Smooth muscle cell (in vitro differentiated cells): Measurements from ENCODE around the gene NR6A1. TPM values are rescaled to one million over a fixed set of nuclear protein-coding genes. Genes with fewer than 3 reads are reported as not detected.

Experiments used
- DNase-seq: peaks from one replicate; lab custom pipeline; 2025; ENCODE audit not compliant: unreplicated experiment; lab: John Stamatoyannopoulos, UW
- H2AFZ ChIP-seq: fragments of 200-600 bp; sonication (generic); 2 replicates; pipeline ENCODE4 v1.6.0; 2016; ENCODE audit warnings: antibody characterized with exemption, low read depth, mild to moderate bottlenecking
- H3F3A ChIP-seq: fragments of 200-600 bp; sonication (generic); 2 replicates; pipeline ENCODE4 v1.6.0; 2017; ENCODE audit warnings: antibody characterized with exemption, low read depth
- H3K27ac ChIP-seq: fragments of 200-600 bp; sonication (generic); 2 replicates; pipeline ENCODE4 v1.5.1; 2016; ENCODE audit warnings: low read depth, mild to moderate bottlenecking
- H3K27me3 ChIP-seq: fragments of 200-600 bp; sonication (generic); 2 replicates; pipeline ENCODE4 v1.6.1; 2016; ENCODE audit warnings: low read depth, mild to moderate bottlenecking
- H3K36me3 ChIP-seq: fragments of 200-600 bp; sonication (generic); 2 replicates; pipeline ENCODE4 v1.5.1; 2016; ENCODE audit warnings: low read depth
- H3K4me1 ChIP-seq: fragments of 200-600 bp; sonication (generic); 2 replicates; pipeline ENCODE4 v1.5.1; 2016; ENCODE audit warnings: low read depth
- H3K4me2 ChIP-seq: fragments of 200-600 bp; sonication (generic); 2 replicates; pipeline ENCODE4 v1.6.0; 2016; ENCODE audit warnings: mild to moderate bottlenecking
- H3K4me3 ChIP-seq: fragments of 200-600 bp; sonication (generic); 2 replicates; pipeline ENCODE4 v1.5.1; 2016; ENCODE audit warnings: mild to moderate bottlenecking
- H3K79me2 ChIP-seq: fragments of 200-600 bp; sonication (generic); 2 replicates; pipeline ENCODE4 v1.6.0; 2016; ENCODE audit warnings: low read depth, mild to moderate bottlenecking
- H3K9ac ChIP-seq: fragments of 200-600 bp; sonication (generic); 2 replicates; pipeline ENCODE4 v1.6.0; 2016; ENCODE audit warnings: low read depth
- H3K9me3 ChIP-seq: fragments of 200-600 bp; sonication (generic); replicated peaks from 2 replicates; pipeline ENCODE4 v1.5.1; 2016; ENCODE audit warnings: low read depth
- H4K20me1 ChIP-seq: fragments of 200-600 bp; sonication (generic); 2 replicates; pipeline ENCODE4 v1.6.0; 2016; ENCODE audit warnings: low read depth
- CTCF ChIP-seq: fragments of 200-600 bp; sonication (generic); IDR thresholded peaks from 2 replicates; pipeline ENCODE4 v1.5.1; 2017; ENCODE audit warnings: borderline replicate concordance, mild to moderate bottlenecking, antibody characterized with exemption; ENCODE audit not compliant: insufficient read depth, poor library complexity, severe bottlenecking
- WGBS: methylation state at CpG from one replicate; pipeline ENCODE4 v1.1.7; 2016; ENCODE audit warnings: low lambda C conversion rate; 5-methylcytosine and 5-hydroxymethylcytosine counted together
- polyA plus RNA-seq: library from polyadenylated mRNA; unstranded; fragments of >200 nt; fragmentation: Nextera tagmentation; extraction: Ambion mirVana; gene quantifications from 2 replicates; pipeline ENCODE4 v1.2.1, GENCODE V29; 2016
- total RNA-seq: library from RNA; depleted of rRNA; stranded (reverse); fragments of >200 nt; gene quantifications from 2 replicates; pipeline ENCODE4 v1.2.3, GENCODE V29; 2014

The NR6A1 gene
- total and polyA plus RNA-seq, 2 experiments from 2014 or later: 0.17 to 0.31 TPM

DNA sequence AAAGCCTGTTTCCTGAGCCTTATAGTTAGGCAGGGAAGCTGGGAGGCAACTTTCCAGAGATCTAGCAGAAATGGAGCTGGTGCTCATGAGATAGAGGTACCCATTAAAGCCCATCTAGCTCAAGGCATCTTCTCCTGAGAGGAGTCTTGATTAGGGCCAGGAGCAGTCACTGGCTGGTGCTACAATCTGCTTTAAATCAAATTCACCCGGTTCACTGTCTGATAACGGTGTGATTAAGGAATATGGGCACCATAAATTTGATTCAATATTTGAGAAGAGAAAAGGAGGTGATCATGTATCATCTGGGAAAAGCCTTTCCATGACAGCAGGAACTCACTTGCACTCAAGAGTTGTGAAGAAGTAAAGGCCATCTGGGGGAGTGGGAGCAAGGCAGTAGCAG lies 240.0 kb downstream of the NR6A1 start:
- Histone ChIP-seq H3K4me1 (no peaks in the 10 kb centered on the region), H4K20me1 (no peaks in the 10 kb centered on the region), H3K9me3 (no peaks in the 10 kb centered on the region), H3K27me3 (no peaks in the 10 kb centered on the region), H3K36me3 (no peaks in the 10 kb centered on the region), H3K9ac (no peak overlapping the region), H3F3A (no peaks in the 10 kb centered on the region), H3K4me2 (no peak overlapping the region), H2AFZ (no peak overlapping the region), H3K79me2 (no peaks in the 10 kb centered on the region), H3K4me3 (no peak overlapping the region), H3K27ac (no peak overlapping the region)
- no peak for DNase-seq
- no peak for TF ChIP-seq CTCF
- 98% methylated on average over 2 of the region's 2 CpGs for WGBS

DNA sequence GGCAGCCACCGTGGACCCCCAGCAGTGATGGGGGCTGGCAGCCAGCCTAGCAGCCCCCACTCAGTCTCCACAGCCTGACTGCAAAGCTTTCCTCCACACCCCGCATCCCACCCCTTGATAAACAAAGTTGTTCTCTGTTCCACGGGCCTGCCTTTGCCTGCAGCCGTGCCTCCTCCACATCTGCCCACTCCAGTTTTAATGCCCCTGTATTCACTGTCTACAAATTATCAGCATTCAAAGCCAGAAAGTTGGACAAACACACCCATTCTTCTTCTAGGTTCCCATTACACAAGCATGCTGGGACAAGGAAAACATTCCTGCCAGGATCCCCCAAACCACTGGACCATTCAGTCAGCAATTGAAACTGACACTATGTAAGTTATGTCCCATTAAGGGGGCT lies 240.9 kb downstream of the NR6A1 start:
- Histone ChIP-seq H3K36me3 (no peaks in the 10 kb centered on the region), H3K27me3 (no peaks in the 10 kb centered on the region), H2AFZ (no peak overlapping the region), H3F3A (no peaks in the 10 kb centered on the region), H3K27ac (no peak overlapping the region), H3K4me2 (no peak overlapping the region), H3K4me1 (no peaks in the 10 kb centered on the region), H3K9ac (no peak overlapping the region), H3K79me2 (no peaks in the 10 kb centered on the region), H3K9me3 (no peaks in the 10 kb centered on the region), H4K20me1 (no peaks in the 10 kb centered on the region), H3K4me3 (no peak overlapping the region)
- WGBS: 79% methylated on average over 4 of the region's 4 CpGs
- no peak for DNase-seq
- no peak for TF ChIP-seq CTCF

DNA sequence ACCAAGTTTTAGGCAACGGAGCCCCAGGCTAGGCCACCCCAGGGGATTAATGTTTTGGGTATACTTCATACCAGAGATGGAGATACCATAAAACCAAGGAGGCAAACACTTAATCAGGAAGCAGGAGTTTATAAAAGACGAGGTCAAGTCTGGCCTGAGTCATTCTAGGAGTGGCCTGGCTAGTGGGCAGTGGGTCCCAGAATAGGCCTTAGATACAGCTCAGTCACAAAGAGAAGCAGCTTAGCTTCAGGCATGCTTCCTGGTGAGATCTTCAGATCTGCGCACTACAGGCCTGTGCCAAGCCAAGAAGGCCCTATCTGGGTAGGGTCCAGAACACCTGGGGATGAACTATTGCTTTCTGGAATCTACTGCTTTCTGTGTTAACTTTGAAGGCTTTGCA lies 243.3 kb downstream of the NR6A1 start:
- no peak for DNase-seq
- H3K4me2 ChIP-seq: no peak overlapping the region
- no peak for TF ChIP-seq CTCF
- H2AFZ ChIP-seq: no peak overlapping the region
- no peaks in the 10 kb centered on the region for H3F3A ChIP-seq
- WGBS: 60% methylated on average over 3 of the region's 3 CpGs
- no peaks in the 10 kb centered on the region for H3K9me3 ChIP-seq
- no peak overlapping the region for H3K27ac ChIP-seq
- no peaks in the 10 kb centered on the region for H3K4me1 ChIP-seq
- H3K36me3 ChIP-seq: no peaks in the 10 kb centered on the region
- H4K20me1 ChIP-seq: no peaks in the 10 kb centered on the region
- H3K9ac ChIP-seq: no peak overlapping the region
- H3K79me2 ChIP-seq: no peaks in the 10 kb centered on the region
- H3K27me3 ChIP-seq: no peaks in the 10 kb centered on the region
- no peak overlapping the region for H3K4me3 ChIP-seq

DNA sequence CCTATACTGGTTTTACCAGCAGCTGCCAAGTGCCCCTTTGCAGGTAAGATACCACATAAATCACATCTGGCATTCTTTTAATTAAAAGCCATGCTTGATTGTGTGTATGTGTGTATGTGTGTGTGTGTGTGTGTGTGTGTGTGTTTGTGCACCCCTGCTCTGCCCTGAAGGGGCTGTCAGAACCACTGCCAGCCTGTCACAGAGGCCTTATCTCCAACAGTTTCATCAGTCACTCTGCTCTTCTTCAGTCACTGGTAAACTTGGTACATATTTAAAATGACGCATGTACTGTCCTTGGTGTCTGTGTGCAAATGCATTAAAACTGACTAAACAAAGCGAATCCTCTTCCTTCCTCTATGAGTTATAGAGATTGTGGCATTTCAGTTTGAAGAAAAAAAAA lies 244.9 kb downstream of the NR6A1 start:
- DNase-seq: no peak
- H3F3A ChIP-seq: no peaks in the 10 kb centered on the region
- H3K36me3 ChIP-seq: no peaks in the 10 kb centered on the region
- H4K20me1 ChIP-seq: no peaks in the 10 kb centered on the region
- H3K27me3 ChIP-seq: no peaks in the 10 kb centered on the region
- 82% methylated on average over 2 of the region's 2 CpGs for WGBS
- no peaks in the 10 kb centered on the region for H3K9me3 ChIP-seq
- H3K4me2 ChIP-seq: no peak overlapping the region
- no peak overlapping the region for H3K4me3 ChIP-seq
- no peak for TF ChIP-seq CTCF
- H2AFZ ChIP-seq: no peak overlapping the region
- H3K9ac ChIP-seq: no peak overlapping the region
- no peaks in the 10 kb centered on the region for H3K4me1 ChIP-seq
- no peak overlapping the region for H3K27ac ChIP-seq
- no peaks in the 10 kb centered on the region for H3K79me2 ChIP-seq
